HG03520 (cell line): ENCODE data around the gene KRTAP10-6.
"Not testable (repeated sequence)": the region's sequence is repeated elsewhere in the genome, so short reads cannot be mapped to it uniquely, and the experiment has no call there.

Experiments
- ATAC-seq: cut with Tn5 transposase; IDR thresholded peaks from one replicate; pipeline ENCODE4 v1.9.1; 2021; ENCODE audit warnings: mild to moderate bottlenecking, moderate library complexity; ENCODE audit not compliant: unreplicated experiment

KRTAP10-6 gene

GRCh38 chr21:44579833-44580144 lies 12.5 kb downstream of the KRTAP10-6 start:
- no peak for ATAC-seq

GRCh38 chr21:44579056-44579832 lies 13.1 kb downstream of the KRTAP10-6 start:
- no peak for ATAC-seq

- ATAC-seq: no peak
Observed at GRCh38 chr21:44578371-44579055, 13.8 kb downstream of the KRTAP10-6 start.

- ATAC-seq: no peak
Observed at GRCh38 chr21:44576025-44576420, 16.3 kb downstream of the KRTAP10-6 start.

GRCh38 chr21:44575307-44576024 lies 16.8 kb downstream of the KRTAP10-6 start:
- no peak for ATAC-seq

GRCh38 chr21:44574457-44575306 lies 17.6 kb downstream of the KRTAP10-6 start:
- ATAC-seq: no peak

- not testable (repeated sequence) for ATAC-seq
Observed at GRCh38 chr21:44573630-44574456, 18.5 kb downstream of the KRTAP10-6 start, which contains the start of gene KRTAP10-4. KRTAP10-4 (plus strand) TSS chr21:44573729; CDS start chr21:44573759, 30 bp downstream.

- ATAC-seq: no peak
Observed at GRCh38 chr21:44572959-44573583, 19.2 kb downstream of the KRTAP10-6 start.

- ATAC-seq: no peak
Observed at GRCh38 chr21:44571844-44572782, 20.2 kb downstream of the KRTAP10-6 start.

GRCh38 chr21:44571296-44571695 lies 21.0 kb downstream of the KRTAP10-6 start:
- ATAC-seq: no peak

- ATAC-seq: no peak
Observed at GRCh38 chr21:44569861-44570517, 22.3 kb downstream of the KRTAP10-6 start.

GRCh38 chr21:44568667-44569556 lies 23.4 kb downstream of the KRTAP10-6 start:
- ATAC-seq: no peak

GRCh38 chr21:44568261-44568660 lies 24.0 kb downstream of the KRTAP10-6 start:
- no peak for ATAC-seq

- ATAC-seq: no peak
Observed at GRCh38 chr21:44567481-44568171, 24.7 kb downstream of the KRTAP10-6 start.

GRCh38 chr21:44566403-44566802 lies 25.9 kb downstream of the KRTAP10-6 start:
- ATAC-seq: no peak

- ATAC-seq: no peak
Observed at GRCh38 chr21:44564886-44565598, 27.3 kb downstream of the KRTAP10-6 start.
